HG03135 (cell line): ENCODE data around the gene RNF181.
A peak's percentile ranks its signal among the peaks of the same experiment; 100 is the strongest.
"Not testable (repeated sequence)": the region's sequence is repeated elsewhere in the genome, so short reads cannot be mapped to it uniquely, and the experiment has no call there.

ENCODE experiments used
- ATAC-seq: cut with Tn5 transposase; IDR thresholded peaks from one replicate; pipeline ENCODE4 v1.9.1; 2021; ENCODE audit warnings: mild to moderate bottlenecking, moderate library complexity; ENCODE audit not compliant: unreplicated experiment

The RNF181 gene

GRCh38 chr2:85595301-85596025 is at the start of gene RNF181:
RNF181 (plus strand) TSS chr2:85595745; CDS start chr2:85595764, 19 bp downstream.
- peak; percentile 98 for ATAC-seq

GRCh38 chr2:85545780-85546240 is 49.7 kb upstream of the RNF181 start:
- no peak for ATAC-seq

GRCh38 chr2:85547089-85547858 is 48.3 kb upstream of the RNF181 start:
- no peak for ATAC-seq

GRCh38 chr2:85547859-85548607 is 47.5 kb upstream of the RNF181 start:
- ATAC-seq = no peak

GRCh38 chr2:85548608-85548900 is 47.0 kb upstream of the RNF181 start:
- ATAC-seq = no peak

GRCh38 chr2:85549095-85549494 is 46.5 kb upstream of the RNF181 start:
- ATAC-seq = no peak

- ATAC-seq = no peak
Measured at GRCh38 chr2:85549826-85550225, 45.7 kb upstream of the RNF181 start.

- ATAC-seq = no peak
Measured at GRCh38 chr2:85550486-85550885, 45.1 kb upstream of the RNF181 start.

GRCh38 chr2:85551698-85552678 is 43.6 kb upstream of the RNF181 start:
- no peak for ATAC-seq

GRCh38 chr2:85553184-85553583 is 42.4 kb upstream of the RNF181 start:
- no peak for ATAC-seq

- ATAC-seq = no peak
Measured at GRCh38 chr2:85554980-85555612, 40.4 kb upstream of the RNF181 start.

GRCh38 chr2:85557130-85557529 is 38.4 kb upstream of the RNF181 start:
- ATAC-seq = no peak

GRCh38 chr2:85558160-85558559 is 37.4 kb upstream of the RNF181 start:
- ATAC-seq = no peak

GRCh38 chr2:85560403-85560726 is 35.2 kb upstream of the RNF181 start:
- not testable (repeated sequence) for ATAC-seq

- peak; percentile 22 for ATAC-seq
Measured at GRCh38 chr2:85560812-85561279, 34.7 kb upstream of the RNF181 start.

- peak; percentile 86 for ATAC-seq
Measured at GRCh38 chr2:85561280-85562212, 34.0 kb upstream of the RNF181 start, which contains the start of gene GGCX. GGCX (minus strand) TSS chr2:85561493; CDS start chr2:85561428, 65 bp downstream.

GRCh38 chr2:85564144-85564563 is 31.4 kb upstream of the RNF181 start:
- ATAC-seq = peak; percentile 35

GRCh38 chr2:85566265-85566664 is 29.3 kb upstream of the RNF181 start:
- ATAC-seq = no peak

- ATAC-seq = no peak
Measured at GRCh38 chr2:85575739-85576138, 19.8 kb upstream of the RNF181 start.
